Measurements from ENCODE around the gene MED26.

Gene MED26

DNA sequence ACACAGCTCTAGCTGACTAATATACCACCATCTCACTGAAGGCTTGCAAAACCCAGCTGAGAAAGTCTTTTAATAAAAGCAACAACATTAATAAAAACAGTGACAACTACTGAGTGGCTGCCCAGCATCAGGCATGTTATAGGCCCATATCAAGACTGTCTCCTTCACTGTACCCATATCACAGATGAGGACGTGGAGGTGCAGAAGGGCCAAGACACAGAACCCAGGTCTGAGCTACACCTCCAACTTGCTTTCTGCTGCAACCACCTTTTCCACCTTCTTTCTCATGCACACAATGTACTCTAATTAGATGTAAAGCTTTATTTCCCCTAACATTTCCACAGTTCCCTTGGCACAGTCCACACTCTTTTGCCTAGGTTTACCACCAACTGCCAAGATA, 10.7 kb upstream of the MED26 start:
- TF ChIP-seq EZH2phosphoT487 (IDR thresholded peaks at IDR 0.05; ENCODE audit: low read length) (no peak), EZH2 (optimal IDR thresholded peaks at IDR 0.05; ENCODE audit: low read depth, low read length) (no peak)
- TF ChIP-seq, protein P1, sequence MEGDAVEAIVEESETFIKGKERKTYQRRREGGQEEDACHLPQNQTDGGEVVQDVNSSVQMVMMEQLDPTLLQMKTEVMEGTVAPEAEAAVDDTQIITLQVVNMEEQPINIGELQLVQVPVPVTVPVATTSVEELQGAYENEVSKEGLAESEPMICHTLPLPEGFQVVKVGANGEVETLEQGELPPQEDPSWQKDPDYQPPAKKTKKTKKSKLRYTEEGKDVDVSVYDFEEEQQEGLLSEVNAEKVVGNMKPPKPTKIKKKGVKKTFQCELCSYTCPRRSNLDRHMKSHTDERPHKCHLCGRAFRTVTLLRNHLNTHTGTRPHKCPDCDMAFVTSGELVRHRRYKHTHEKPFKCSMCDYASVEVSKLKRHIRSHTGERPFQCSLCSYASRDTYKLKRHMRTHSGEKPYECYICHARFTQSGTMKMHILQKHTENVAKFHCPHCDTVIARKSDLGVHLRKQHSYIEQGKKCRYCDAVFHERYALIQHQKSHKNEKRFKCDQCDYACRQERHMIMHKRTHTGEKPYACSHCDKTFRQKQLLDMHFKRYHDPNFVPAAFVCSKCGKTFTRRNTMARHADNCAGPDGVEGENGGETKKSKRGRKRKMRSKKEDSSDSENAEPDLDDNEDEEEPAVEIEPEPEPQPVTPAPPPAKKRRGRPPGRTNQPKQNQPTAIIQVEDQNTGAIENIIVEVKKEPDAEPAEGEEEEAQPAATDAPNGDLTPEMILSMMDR (IDR thresholded peaks at IDR 0.05; ENCODE audit: low read length), result no peak
- Histone ChIP-seq H3K79me2 (ENCODE audit: low read length) (peaks cover 85% of the 10 kb centered on the region), H3K4me2 (ENCODE audit: low read depth, low read length) (no peak overlapping the region), H3K4me3 (ENCODE audit: low read length) (no peak overlapping the region), H3K9ac (ENCODE audit: low read length) (no peak overlapping the region), H3K36me3 (replicated peaks; ENCODE audit: insufficient read depth, low read length) (no peaks in the 10 kb centered on the region; the same call in 1 of the 2 replicates), H3K27ac (ENCODE audit: low read length) (no peak overlapping the region), H4K20me1 (ENCODE audit: insufficient read depth, low read length) (no peaks in the 10 kb centered on the region), H3K27me3 (replicated peaks; ENCODE audit: insufficient read depth, low read length) (no peaks in the 10 kb centered on the region), H3F3A (ENCODE audit: insufficient read depth, low read length) (no peaks in the 10 kb centered on the region), H3K9me3 (replicated peaks; ENCODE audit: insufficient read depth, low read length) (no peaks in the 10 kb centered on the region), H3K4me1 (ENCODE audit: low read length) (no peaks in the 10 kb centered on the region), H3K9me2 (replicated peaks; ENCODE audit: insufficient read depth, low read length) (no peaks in the 10 kb centered on the region), H2AFZ (ENCODE audit: low read length) (no peak overlapping the region)
- no peak for DNase-seq

DNA sequence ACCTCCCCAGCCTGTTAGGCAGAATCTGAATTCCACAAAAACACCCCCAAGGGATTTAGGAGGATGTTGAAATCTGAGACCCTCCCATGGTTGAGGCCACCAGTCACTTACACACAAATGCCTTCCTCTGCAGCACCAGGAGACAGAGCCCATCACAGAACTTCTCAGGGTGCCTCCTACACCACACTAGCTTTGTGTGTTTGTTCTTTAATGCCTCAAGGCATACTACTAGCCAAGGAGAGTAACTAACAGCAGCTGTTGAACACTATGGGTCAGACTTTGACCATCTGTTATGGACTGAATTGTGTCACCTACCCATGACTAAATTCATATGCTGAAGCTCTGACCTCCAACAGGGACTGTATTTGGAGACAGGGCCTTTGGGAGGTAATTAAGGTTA, 9.5 kb upstream of the MED26 start:
- Histone ChIP-seq H3K9ac (ENCODE audit: low read length) (no peak overlapping the region), H3K4me2 (ENCODE audit: low read depth, low read length) (no peak overlapping the region), H3K27me3 (replicated peaks; ENCODE audit: insufficient read depth, low read length) (no peaks in the 10 kb centered on the region), H3F3A (ENCODE audit: insufficient read depth, low read length) (no peaks in the 10 kb centered on the region), H3K9me3 (replicated peaks; ENCODE audit: insufficient read depth, low read length) (no peaks in the 10 kb centered on the region), H3K36me3 (replicated peaks; ENCODE audit: insufficient read depth, low read length) (no peaks in the 10 kb centered on the region; the same call in none of the 2 replicates), H3K4me1 (ENCODE audit: low read length) (no peaks in the 10 kb centered on the region), H3K9me2 (replicated peaks; ENCODE audit: insufficient read depth, low read length) (no peaks in the 10 kb centered on the region), H2AFZ (ENCODE audit: low read length) (no peak overlapping the region), H4K20me1 (ENCODE audit: insufficient read depth, low read length) (no peaks in the 10 kb centered on the region), H3K79me2 (ENCODE audit: low read length) (peaks cover 80% of the 10 kb centered on the region), H3K27ac (ENCODE audit: low read length) (no peak overlapping the region), H3K4me3 (ENCODE audit: low read length) (no peak overlapping the region)
- TF ChIP-seq EZH2phosphoT487 (IDR thresholded peaks at IDR 0.05; ENCODE audit: low read length) (no peak), EZH2 (optimal IDR thresholded peaks at IDR 0.05; ENCODE audit: low read depth, low read length) (no peak)
- TF ChIP-seq, protein P1 (IDR thresholded peaks at IDR 0.05; ENCODE audit: low read length), result no peak
- no peak for DNase-seq

- Histone ChIP-seq H3K79me2 (ENCODE audit: low read length) (peaks cover 50% of the 10 kb centered on the region), H2AFZ (ENCODE audit: low read length) (no peak overlapping the region), H3K27ac (ENCODE audit: low read length) (no peak overlapping the region), H3K27me3 (replicated peaks; ENCODE audit: insufficient read depth, low read length) (no peaks in the 10 kb centered on the region), H3K36me3 (replicated peaks; ENCODE audit: insufficient read depth, low read length) (no peaks in the 10 kb centered on the region; the same call in 1 of the 2 replicates), H3K4me2 (ENCODE audit: low read depth, low read length) (no peak overlapping the region), H4K20me1 (ENCODE audit: insufficient read depth, low read length) (peaks cover 2% of the 10 kb centered on the region; the same call in 1 of the 2 replicates), H3K9me2 (replicated peaks; ENCODE audit: insufficient read depth, low read length) (no peaks in the 10 kb centered on the region), H3F3A (ENCODE audit: insufficient read depth, low read length) (peaks cover 25% of the 10 kb centered on the region), H3K4me3 (ENCODE audit: low read length) (no peak overlapping the region), H3K4me1 (ENCODE audit: low read length) (peaks cover 15% of the 10 kb centered on the region), H3K9me3 (replicated peaks; ENCODE audit: insufficient read depth, low read length) (no peaks in the 10 kb centered on the region), H3K9ac (ENCODE audit: low read length) (no peak overlapping the region)
- DNase-seq, result no peak
- TF ChIP-seq, protein P1 (IDR thresholded peaks at IDR 0.05; ENCODE audit: low read length), result no peak
- TF ChIP-seq EZH2 (optimal IDR thresholded peaks at IDR 0.05; ENCODE audit: low read depth, low read length) (no peak), EZH2phosphoT487 (IDR thresholded peaks at IDR 0.05; ENCODE audit: low read length) (no peak)
Observed at GRCh38 chr19:16631465-16631864, 3.5 kb upstream of the MED26 start.
